HuH-7 (cell line): ENCODE data around the gene MSH3.
"Not testable (repeated sequence)": the region's sequence is repeated elsewhere in the genome, so short reads cannot be mapped to it uniquely, and the experiment has no call there.

ENCODE experiments used
- DNase-seq: peaks from one replicate; pipeline ENCODE4 v3.0.0; 2011; ENCODE audit warnings: low spot score

The MSH3 gene

DNA sequence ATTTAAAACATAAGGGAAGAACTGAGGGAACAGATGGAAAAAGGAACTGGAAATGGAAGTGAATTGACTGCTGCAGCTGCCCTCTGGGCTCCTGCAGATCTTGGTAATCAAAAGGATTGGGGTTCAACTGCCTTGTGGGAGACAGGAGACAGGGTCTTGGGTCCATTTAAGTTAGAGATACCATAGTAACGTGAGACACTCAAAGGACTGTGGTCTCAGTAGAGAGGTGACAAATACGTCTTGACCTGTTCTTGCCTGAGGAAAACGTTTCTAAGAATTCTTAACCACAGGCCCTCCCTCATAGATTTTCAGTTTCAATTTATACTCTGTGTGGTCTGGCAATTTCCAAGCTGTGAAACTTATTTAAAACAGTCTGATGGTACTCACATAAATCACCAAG is 101.2 kb downstream of the MSH3 start:
- no peak for DNase-seq

DNA sequence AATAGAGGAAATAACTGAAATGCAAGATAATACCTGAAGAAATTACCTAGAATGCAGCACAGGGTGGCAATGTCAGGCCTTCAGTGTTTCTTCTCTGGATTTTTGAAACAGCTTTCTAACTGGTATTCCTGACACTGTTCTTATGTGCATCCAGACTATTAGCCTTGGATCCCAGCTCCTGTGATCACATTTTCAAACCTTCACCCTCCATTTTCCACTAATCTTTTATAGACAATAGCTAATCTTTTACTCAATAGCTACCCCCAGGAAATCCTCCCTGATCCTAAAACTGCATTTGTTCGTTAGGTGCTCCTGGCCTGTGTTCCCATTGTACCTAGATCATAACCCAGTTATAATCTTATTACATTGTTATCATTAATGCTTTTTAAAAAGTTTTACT is 101.8 kb downstream of the MSH3 start:
- DNase-seq, result no peak

DNA sequence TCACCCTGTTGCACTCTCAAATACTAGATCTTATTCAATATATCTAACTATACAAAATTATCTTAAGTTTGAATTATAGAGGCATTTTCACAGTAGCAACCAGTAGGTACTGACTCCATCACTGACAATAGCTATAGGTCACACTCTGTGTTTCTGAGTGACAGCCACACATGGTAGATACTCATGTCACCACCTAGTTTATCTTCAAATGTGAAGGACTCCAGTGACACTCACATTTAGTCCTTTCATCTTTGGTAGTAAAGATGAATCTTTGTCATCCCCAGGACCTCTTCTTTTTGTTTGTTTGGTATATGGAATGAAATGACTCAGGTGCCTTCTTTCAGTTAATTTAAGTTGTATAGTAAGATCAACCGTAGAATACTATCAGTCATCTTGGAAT is 102.8 kb downstream of the MSH3 start:
- DNase-seq, result no peak

DNA sequence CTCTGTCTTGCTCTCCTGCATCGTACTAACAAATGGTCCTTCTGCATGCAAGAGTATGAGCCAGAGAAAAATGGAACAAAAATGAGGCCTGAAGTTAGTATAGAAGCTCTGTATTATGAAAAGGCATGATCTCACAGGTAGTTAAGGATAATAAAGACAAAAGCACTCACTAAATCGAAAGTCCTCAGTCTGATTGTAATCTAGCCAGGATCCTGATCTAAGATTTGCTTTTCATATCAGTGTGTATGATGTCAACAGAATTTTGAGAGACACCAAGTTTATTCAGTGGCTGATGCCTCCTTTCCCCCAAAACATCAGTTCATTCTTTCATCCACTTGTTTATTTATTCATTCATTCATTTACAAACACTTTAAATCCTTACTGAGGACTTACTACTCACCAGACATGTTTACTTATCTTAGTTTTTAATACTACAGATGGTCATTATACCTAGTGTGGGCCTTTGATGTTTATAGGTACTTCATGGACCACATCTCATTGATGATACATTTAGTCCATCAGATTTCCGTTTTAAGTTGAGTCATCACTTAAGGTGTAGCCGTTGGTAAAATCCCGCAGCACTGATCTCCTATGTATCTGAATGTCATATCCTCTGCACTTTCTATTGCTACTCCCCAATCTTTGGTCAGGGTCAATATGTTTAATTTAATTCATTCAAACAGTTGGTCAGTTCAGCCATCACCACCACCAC is 105.6 kb downstream of the MSH3 start:
- no peak for DNase-seq

DNA sequence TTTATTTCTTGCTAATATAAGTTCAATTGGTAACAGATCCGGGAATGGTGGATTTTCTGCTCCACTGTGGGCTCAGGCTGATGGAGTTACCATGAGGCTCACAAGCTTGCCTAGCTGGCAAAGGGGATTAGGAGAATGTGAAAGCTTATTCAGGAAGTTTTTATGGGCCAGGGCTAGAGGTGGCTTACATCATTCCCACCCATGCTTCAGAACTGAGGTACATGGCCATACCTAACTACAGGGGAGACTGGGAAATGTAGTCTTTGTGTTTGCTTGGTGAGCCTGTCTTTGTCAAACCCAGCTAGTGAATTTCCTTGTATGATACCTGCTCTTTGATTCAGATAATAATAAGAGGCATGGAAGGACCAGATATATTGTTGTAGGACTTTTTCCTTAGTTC is 106.2 kb downstream of the MSH3 start:
- DNase-seq, result no peak

DNA sequence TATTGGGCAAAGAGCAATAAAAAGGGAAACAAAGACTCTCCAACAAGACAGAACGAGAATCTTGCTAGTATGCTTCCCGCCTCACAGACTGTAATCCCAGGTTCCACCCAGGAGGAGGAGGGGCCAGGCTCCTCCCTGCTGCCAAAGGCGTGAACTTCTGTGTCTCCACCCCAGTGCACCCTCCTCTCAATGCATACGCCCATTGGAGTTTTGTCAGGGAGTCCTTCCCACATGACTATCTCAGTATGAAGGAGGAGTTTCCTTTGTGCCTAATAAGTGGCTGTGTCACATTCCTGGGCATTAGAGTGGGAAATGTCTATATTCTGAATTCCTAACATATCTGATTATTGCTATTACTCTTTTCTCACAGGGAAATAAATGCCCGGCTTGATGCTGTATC is 106.7 kb downstream of the MSH3 start:
- DNase-seq, result no peak

DNA sequence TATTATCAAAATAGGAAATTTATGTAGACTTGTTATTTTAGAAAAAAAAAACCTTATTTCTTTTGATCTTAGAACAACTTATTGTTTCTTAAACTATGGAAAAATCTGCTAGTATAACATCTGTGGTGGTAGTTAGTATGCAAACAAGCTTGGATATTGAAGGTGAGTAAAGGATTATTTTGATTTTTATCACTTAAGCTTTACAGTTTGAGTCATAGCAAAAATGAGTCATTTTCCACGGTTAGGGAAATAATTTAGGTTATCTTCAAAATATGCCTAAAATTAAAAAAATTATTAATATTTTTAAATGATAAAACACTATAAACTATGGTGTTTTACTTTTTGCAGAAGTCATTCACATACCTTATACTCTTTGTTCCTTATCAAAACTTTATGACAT is 107.5 kb downstream of the MSH3 start:
- no peak for DNase-seq

DNA sequence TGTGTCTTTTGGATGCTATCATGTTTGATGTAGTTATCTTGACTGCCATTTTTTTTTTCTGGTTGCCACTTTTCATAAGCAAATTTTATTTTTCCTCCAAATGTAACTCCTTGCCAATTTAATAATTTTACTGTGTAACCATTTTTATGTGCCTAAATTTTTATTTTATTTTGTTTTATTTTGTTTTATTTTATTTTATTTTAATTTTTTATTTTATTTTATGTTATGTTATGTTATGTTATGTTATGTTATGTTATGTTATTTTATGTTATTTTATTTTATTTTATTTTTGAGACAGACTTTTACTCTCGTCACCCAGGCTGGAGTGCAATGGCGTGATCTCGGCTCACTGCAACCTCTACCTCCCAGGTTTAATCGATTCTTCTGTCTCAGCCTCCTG is 108.1 kb downstream of the MSH3 start:
- DNase-seq, result no peak

DNA sequence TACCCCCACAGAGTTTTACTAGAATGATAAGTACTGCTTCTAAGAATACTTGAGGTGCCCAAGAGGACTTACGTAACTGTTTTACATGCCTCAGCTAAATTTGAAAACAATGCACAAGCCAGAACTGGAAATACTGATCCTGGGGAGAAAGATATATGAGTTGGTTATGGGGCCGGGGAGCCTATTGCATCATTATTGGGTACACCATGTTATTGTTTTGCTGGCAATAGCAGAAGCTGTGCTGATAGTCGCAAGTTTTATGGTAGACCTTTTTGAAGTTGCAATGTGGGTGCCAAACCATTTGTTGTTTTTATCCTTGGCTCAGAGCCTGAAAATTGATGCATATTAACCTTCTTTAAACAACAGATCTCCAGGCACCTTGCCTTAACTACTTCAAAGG is 108.8 kb downstream of the MSH3 start:
- DNase-seq, result no peak

DNA sequence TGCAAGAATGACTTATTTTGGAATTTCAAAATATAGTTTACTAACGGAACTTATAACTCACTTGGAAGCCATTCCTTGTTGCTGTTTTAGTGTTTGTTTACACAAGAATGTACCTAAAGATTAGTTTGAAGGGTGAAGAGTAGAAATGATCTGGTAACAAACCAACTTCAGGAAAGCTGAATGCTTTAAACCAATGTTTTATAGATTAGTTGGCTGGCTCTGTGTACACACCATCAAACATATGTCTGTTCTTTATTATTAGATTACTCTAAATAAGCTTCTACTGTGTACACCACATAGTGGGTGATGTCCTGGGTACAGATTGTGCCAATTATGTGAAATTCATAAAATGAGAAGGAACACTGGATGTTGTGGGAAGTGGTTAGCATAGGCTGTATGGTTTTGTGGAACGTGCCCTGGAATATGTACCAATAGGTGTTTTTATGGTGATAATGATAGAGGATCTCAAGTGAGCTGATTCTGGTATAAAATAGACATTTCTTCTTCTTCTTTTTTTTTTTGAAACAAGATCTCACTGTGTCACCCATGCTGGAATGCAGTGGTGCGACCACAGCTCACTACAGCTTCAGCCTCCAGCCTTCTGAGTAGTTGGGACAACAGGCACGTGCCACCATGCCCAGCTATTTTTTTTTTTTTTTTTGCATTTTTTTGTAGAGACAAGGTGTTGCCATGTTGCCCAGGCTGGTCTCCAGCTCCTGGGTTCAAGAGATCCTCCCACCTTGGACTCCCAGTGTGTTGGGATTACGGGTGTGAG is 109.6 kb downstream of the MSH3 start:
- DNase-seq, result no peak

DNA sequence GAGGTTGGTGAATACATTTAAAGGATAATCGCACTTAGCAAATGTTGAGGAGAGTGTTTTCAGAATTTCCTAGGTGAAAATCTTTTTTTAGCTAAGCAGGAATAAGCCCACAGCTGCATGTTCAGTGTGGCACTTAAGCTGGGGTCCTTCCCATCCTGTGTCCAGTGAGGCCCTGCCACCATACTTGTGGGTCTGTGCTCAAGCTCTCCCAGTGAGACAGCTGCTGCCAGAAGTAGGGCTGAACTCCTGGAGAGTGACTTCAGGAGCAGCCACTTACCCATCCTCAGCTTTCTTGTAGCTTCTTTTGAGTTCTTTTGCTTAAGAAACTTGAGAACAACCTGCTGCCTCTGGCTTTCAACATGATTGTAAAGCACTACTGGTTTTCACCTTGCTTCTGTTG is 110.3 kb downstream of the MSH3 start:
- no peak for DNase-seq

DNA sequence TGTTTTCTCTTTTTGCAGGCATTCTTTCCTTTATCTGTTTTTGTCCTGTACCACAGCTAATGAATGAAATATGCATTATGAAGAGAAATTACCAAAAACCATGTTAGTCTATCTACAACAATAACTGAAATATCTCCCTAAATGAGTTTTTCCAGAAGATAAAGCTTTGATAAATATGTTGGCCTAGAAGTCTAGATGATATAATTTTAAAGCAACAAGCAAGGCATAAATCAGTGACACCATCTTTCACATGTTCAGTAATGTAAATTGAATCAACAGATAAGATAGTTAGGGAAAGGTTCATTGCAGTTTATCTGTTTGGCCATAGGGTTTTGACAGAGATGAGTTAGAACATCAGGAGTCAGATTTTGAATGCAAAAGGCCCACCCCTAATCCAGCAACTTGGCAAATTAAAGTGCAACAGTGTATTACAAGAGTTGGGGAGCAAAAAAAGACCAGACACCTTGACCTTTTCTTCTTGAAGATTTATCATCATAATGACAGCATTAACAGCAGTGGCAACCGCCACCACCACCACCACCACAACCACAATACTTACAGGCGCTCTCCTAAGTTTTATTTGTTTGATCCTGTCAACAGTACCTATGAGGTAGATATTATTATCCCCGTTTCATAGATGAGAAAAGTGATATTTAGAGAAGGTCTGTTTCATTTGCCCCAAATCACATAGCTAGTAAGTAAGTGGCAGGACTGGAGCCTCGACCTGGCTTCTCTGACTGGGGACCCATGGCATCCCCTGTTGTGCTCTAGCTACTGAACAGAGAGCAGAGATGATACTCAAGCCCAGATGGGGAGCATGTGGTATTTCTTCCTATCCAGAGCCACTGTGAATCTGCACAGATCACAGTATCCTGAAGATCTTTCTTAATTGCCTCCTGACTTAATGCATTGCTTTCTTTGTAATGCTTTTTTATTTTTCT is 123.2 kb downstream of the MSH3 start:
- no peak for DNase-seq

DNA sequence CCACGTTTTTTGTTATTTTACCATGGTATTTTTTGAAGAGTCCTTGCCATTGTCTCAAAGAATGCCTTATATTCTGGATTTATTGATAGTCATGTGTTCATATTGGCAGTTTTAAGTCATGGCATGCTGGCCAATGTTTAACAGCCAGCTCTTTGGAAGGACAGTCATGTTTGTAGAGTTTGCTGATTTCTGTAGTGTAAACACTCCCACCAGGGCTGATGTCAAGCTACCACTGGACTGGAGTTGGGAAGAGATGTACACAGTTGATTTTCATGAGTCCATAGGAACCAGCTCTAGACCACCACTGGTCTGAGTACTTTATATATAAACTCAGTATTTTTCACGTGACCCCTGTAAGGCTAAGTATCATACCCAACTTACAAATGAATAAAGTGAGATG is 125.6 kb downstream of the MSH3 start:
- no peak for DNase-seq

DNA sequence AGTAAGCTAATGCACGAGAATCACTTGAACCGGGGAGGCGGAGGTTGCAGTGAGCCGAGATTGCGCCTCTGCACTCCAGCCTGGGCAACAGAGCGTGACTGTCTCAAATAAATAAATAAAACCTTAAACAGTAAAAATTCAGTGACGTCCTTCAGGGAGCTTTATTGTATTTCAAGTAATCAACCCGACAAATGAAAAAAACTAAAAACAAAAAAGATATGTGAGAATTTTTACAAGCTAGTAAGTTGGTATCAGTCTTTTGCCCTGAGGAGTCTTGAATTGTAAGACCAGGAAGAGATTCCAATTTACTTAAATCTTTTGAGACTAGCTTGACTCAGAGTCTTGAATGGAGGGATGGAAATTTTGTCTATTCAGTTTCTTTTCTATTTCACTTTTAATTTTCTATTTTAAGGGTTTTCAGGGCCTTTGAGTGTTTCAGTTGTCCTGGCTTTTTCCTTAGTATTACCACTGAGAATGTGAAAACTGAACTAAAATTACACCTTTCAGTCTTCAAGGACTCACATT is 126.4 kb downstream of the MSH3 start:
- DNase-seq, result no peak

DNA sequence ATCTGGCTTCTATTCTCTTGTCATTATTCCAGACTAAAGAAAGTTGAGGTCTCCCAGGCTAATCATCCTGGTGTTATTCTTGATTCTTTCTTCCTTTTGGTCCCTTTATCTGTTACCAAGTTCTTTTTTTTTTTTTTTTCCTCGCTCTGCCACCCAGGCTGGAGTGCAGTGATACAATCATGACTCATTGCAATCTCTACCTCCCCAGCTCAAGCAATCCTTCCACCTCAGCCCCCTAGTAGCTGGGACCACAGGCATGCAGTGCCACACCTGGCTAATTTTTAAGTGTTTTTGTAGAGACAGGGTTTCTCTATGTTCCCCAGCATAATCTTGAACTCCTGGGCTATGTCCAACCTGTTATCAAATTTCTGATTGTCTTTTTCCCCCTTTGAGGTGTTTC is 126.9 kb downstream of the MSH3 start:
- DNase-seq, result no peak

DNA sequence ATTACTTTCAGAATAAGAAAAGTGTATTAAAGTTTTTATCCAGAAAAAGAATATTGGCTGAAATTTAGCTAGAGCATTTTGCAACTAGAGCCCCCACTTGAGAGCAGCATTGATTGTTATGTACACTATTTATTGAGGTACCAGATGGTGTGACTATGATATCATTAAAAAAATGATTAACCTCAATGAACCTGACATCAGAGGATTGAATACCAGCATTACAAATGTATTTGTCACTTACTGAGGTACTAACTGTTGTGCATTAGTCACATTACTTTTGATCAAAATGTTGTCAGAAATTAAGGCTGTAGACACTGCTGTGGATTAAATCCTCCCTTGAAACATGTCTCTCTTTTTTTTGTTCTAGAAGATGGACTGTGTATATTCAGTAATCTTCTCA is 128.2 kb downstream of the MSH3 start:
- no peak for DNase-seq

DNA sequence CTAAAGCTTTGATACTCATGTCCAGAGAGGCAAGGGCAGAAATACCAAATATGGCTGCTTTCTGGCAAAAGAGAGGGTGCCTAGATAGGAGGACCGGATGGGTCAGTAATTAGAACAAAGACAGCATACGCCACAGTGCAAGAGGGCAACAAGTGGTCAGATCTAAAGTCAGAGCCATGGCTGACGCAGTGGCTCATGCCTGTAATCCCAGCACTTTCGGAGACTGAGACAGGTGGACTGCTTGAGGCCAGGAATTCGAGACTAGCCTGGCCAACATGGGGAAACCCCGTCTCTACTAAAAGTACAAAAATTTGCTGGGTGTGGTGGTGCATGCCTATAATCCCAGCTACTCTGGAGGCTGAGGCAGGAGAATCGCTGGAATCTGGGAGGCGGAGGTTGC is 129.3 kb downstream of the MSH3 start:
- not testable (repeated sequence) for DNase-seq

DNA sequence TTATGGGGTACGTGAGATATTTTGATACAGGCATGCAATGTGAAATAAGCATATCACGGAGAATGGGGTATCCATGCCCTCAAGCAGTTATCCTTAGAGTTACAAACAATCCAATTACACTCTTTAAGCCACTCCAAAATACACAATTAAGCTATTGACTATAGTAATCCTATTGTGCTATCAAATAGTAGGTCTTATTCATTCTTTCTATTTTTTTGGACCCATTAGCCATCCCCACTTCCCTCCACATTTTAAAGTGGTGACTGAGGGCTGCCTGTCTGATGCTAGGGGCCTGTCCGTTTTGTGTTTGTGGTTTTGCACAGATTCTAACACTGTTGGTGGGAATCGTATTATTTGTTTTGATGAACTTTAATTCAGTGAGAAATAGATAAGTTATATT is 130.0 kb downstream of the MSH3 start:
- no peak for DNase-seq

DNA sequence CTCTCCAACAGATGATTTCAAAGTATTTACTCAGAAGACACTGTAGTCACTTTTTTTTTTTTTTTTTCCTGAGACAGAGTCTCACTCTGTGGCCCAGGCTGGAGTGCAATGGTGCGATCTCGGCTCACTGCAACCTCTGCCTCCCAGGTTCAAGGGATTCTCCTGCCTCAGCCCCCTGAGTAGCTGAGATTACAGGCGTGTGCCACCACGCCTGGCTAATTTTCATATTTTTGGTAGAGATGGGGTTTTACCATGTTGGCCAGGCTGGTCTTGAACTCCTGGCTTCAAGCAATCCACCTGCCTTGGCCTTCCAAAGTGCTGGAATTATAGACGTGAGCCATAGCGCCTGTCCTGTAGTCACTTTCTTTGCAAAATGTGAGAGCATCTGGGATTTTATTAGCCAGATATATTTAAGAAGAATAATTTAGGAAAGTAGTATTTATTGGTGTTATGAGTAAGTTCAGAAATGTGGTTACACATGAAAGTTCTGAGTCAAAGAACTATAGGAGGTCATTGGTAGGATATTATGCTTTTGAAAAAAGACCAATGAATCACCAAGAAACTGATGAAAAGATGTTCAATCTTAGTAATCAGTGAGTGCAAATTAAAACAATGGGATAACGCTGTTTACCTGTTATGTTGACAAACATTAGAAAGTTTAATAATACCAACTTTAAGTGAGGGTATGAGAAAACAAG is 135.0 kb downstream of the MSH3 start:
- DNase-seq, result not testable (repeated sequence)

DNA sequence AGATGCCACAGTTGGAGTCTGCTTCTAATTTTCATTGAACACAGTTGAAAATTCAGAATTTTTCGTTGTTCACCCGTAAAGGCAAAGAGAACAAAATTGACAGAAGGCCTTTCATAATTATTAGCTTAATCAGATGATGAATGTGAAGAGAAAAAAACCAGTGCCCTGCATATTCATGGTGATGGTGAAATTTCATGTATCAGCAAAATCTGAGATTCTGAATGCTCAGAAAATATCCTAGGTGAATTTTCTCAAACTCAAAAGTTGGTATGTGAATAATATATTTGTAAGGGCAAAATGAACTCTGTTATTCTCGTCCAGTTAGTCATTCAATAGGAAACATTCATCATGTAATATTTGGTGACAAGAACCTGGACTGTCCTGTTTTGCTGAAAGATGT is 136.2 kb downstream of the MSH3 start:
- no peak for DNase-seq

DNA sequence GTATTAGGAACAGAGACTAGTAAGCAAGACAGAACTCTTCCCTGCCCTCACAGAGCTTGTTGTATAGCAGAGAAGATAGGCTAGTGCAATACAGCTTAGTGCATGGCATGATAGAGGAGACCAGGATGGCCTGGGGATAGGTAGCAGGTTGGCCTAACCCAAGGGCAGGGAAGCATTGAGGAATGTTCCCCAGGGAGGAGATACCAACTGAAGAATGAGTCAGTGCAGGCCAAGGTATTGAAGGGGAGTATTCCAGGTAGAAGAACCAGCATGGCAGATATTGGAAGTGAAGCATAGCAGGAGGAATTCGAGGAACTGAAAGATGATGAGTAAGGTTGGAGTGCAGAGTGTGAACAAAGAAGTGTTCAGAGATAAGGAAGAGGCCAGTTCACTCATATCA is 138.9 kb downstream of the MSH3 start:
- DNase-seq, result no peak

DNA sequence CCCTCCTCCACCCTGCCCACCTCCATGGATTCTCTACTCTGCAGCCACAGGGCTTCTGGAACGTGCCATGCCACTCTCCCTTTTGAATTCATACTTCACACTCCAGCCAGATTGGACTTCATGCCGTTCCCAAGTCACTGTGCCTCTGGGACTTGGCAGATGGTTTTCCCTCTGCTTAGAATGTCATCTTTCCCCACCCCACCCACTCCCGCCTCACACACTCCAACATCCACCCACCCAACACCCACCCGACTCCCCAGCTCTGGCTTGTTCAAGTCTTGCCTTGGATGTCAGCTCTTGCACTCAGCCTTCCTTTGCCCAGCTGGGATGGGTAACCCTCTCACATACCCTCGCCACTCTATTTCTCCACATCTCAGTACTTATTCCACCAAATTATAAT is 142.4 kb downstream of the MSH3 start:
- DNase-seq, result no peak
